HepG2 (cell line): ENCODE data around the gene GOLT1A. TPM values are rescaled to one million over a fixed set of nuclear protein-coding genes. Genes with fewer than 3 reads are reported as not detected.

ENCODE experiments used
- DNMT1 ChIP-seq: sonication (generic); formaldehyde crosslinking; IDR thresholded peaks from 2 replicates; pipeline ENCODE4 v1.5.1; 2020; ENCODE audit warnings: mild to moderate bottlenecking, missing genetic modification reagents
- ELF1 ChIP-seq: sonication (generic); formaldehyde crosslinking; IDR thresholded peaks from 2 replicates; pipeline ENCODE4 v1.4.0; 2020; ENCODE audit warnings: missing genetic modification reagents
- GLMP ChIP-seq: sonication (generic); formaldehyde crosslinking; IDR thresholded peaks from 2 replicates; pipeline ENCODE4 v1.9.0; 2021; ENCODE audit warnings: missing genetic modification reagents, mild to moderate bottlenecking, borderline replicate concordance
- HES4 ChIP-seq: sonication (generic); formaldehyde crosslinking; IDR thresholded peaks from 2 replicates; pipeline ENCODE4 v1.9.0; 2021; ENCODE audit warnings: mild to moderate bottlenecking, missing genetic modification reagents, borderline replicate concordance
- HNRNPUL1 ChIP-seq: fragments of 200-400 bp; formaldehyde crosslinking; IDR thresholded peaks from 2 replicates; pipeline ENCODE4 v1.6.1; 2017; ENCODE audit warnings: low read depth, mild to moderate bottlenecking, low read length, moderate library complexity
- KLF15 ChIP-seq: sonication (generic); formaldehyde crosslinking; IDR thresholded peaks from 2 replicates; pipeline ENCODE4 v1.8.1; 2023; ENCODE audit warnings: borderline replicate concordance, mild to moderate bottlenecking, inconsistent platforms, missing genetic modification reagents, mixed read lengths
- MBNL3 ChIP-seq: fragments of 250-450 bp; sonication (Bioruptor Pico); conservative IDR thresholded peaks from 2 replicates; pipeline ENCODE4 v1.8.0; 2022; ENCODE audit warnings: mild to moderate bottlenecking, inconsistent platforms
- MEIS2 ChIP-seq: sonication (generic); formaldehyde crosslinking; IDR thresholded peaks from 2 replicates; pipeline ENCODE4 v1.9.0; 2021; ENCODE audit warnings: mild to moderate bottlenecking, missing genetic modification reagents
- MTA3 ChIP-seq: sonication (generic); formaldehyde crosslinking; IDR thresholded peaks from 2 replicates; pipeline ENCODE4 v1.4.0; 2020; ENCODE audit warnings: missing genetic modification reagents
- NAIF1 ChIP-seq: sonication (generic); formaldehyde crosslinking; IDR thresholded peaks from 2 replicates; pipeline ENCODE4 v1.5.0; 2020; ENCODE audit warnings: mild to moderate bottlenecking, missing genetic modification reagents, borderline replicate concordance
- NR2F2 ChIP-seq: IDR thresholded peaks from 2 replicates; pipeline ENCODE4 v1.6.1; 2012; ENCODE audit warnings: low read depth, inconsistent platforms, borderline replicate concordance
- RCOR2 ChIP-seq: IDR thresholded peaks from 2 replicates; pipeline ENCODE4 v1.6.1; 2016; ENCODE audit warnings: missing biosample characterization, missing genetic modification reagents
- RFX3 ChIP-seq: IDR thresholded peaks from 2 replicates; pipeline ENCODE4 v1.6.1; 2016; ENCODE audit warnings: missing biosample characterization, missing genetic modification reagents
- RXRB ChIP-seq: IDR thresholded peaks from 2 replicates; pipeline ENCODE4 v1.6.1; 2016; ENCODE audit warnings: borderline replicate concordance, missing genetic modification reagents, missing compliant biosample characterization
- SIX4 ChIP-seq: sonication (generic); formaldehyde crosslinking; IDR thresholded peaks from 2 replicates; pipeline ENCODE4 v1.4.0; 2020; ENCODE audit warnings: missing genetic modification reagents
- SOX5 ChIP-seq: IDR thresholded peaks from 2 replicates; pipeline ENCODE4 v1.6.1; 2016; ENCODE audit warnings: borderline replicate concordance
- USF2 ChIP-seq, 2 experiments: sonication (generic) in 1 of 2; formaldehyde crosslinking in 1 of 2; IDR thresholded peaks; 2 replicates each; pipeline versions ENCODE4 v1.5.1 to v1.6.1; 2011 to 2020; ENCODE audit warnings: borderline replicate concordance in 1 of 2, low read depth in 1 of 2, low read length in 1 of 2, mild to moderate bottlenecking in 1 of 2, missing genetic modification reagents in 1 of 2, moderate library complexity in 1 of 2
- ZBTB39 ChIP-seq: sonication (generic); formaldehyde crosslinking; IDR thresholded peaks from 2 replicates; pipeline ENCODE4 v1.5.0; 2020; ENCODE audit warnings: missing genetic modification reagents
- ZFP36 ChIP-seq: fragments of 150-350 bp; IDR thresholded peaks from 2 replicates; pipeline ENCODE4 v1.6.1; 2018; ENCODE audit warnings: borderline replicate concordance, low read length, low read depth; ENCODE audit not compliant: partially characterized antibody
- ZFP90 ChIP-seq: sonication (generic); formaldehyde crosslinking; IDR thresholded peaks from 2 replicates; pipeline ENCODE4 v1.8.0; 2022; ENCODE audit warnings: missing genetic modification reagents, mild to moderate bottlenecking, inconsistent platforms, borderline replicate concordance
- ZNF354B ChIP-seq: sonication (generic); formaldehyde crosslinking; IDR thresholded peaks from 2 replicates; pipeline ENCODE4 v1.8.0; 2022; ENCODE audit warnings: mild to moderate bottlenecking, missing genetic modification reagents
- ZUFSP ChIP-seq: sonication (generic); formaldehyde crosslinking; IDR thresholded peaks from 2 replicates; pipeline ENCODE4 v1.9.0; 2021; ENCODE audit warnings: missing genetic modification reagents, mild to moderate bottlenecking, borderline replicate concordance
- polyA plus RNA-seq, 8 experiments: library from polyadenylated mRNA; depleted of rRNA in 3 of 8; stranded (reverse) in 7 of 8; unstranded in 1 of 8; fragments of >200 nt; fragmentation: Illumina TruSeq in 4 of 8; extraction: Trizol in 4 of 8; gene quantifications; 2 replicates each; pipeline versions ENCODE4 v1.2.1 to v1.2.3, GENCODE V29; 2011 to 2016; ENCODE audit warnings: low read depth in 4 of 8, missing spikeins in 1 of 8, mixed read lengths in 1 of 8; ENCODE audit not compliant: insufficient read depth in 1 of 8
- total RNA-seq, 5 experiments: library from RNA; depleted of rRNA; stranded (reverse); fragments of >200 nt; fragmentation: Illumina TruSeq; extraction: Trizol; gene quantifications; 2 replicates each; pipeline ENCODE4 v1.2.3, GENCODE V29; 2016; ENCODE audit warnings: low read depth in 1 of 5

The GOLT1A gene
- total and polyA plus RNA-seq, 2 of the 13 experiments (the other 11 are each of a cell fraction or from before 2014, with no cell fraction given), result 25.8 to 28.0 TPM

GRCh38 chr1:204254031-204254661, 40.4 kb upstream of the GOLT1A start (continued):
- TF ChIP-seq ELF1 (CRISPR knock-in tag), result peak; percentile 79
- no peak for TF ChIP-seq ZFP36
- TF ChIP-seq MBNL3 (CRISPR knock-in tag), result no peak
- TF ChIP-seq RFX3, result no peak
- no peak for TF ChIP-seq GLMP (CRISPR knock-in tag)
- peak; percentile 63; the same call in 1 of the 2 replicates for TF ChIP-seq RXRB (CRISPR knock-in tag)
- TF ChIP-seq SIX4 (CRISPR knock-in tag), result no peak
- TF ChIP-seq HES4 (CRISPR knock-in tag), result peak; percentile 88
- TF ChIP-seq HNRNPUL1, result no peak
- peak; percentile 83 for TF ChIP-seq SOX5 (CRISPR knock-in tag)
- TF ChIP-seq ZFP90 (CRISPR knock-in tag), result peak; percentile 52; the same call in 1 of the 2 replicates
- TF ChIP-seq ZBTB39, result peak; percentile 71
- TF ChIP-seq NR2F2, result no peak
- no peak for TF ChIP-seq KLF15 (CRISPR knock-in tag)
- TF ChIP-seq MEIS2 (CRISPR knock-in tag), result 0 out of 2 replicates have a peak, but pooled peaks have one; percentile 70
- TF ChIP-seq ZNF354B (CRISPR knock-in tag), result no peak
- peak; percentile 90 for TF ChIP-seq RCOR2
- TF ChIP-seq USF2 (IDR thresholded peaks at IDR 0.05; ENCODE audit: low read depth, low read length), result peak; percentile 82
- peak; percentile 91; the same call in 1 of the 2 replicates for TF ChIP-seq USF2 (CRISPR knock-in tag; IDR thresholded peaks at IDR 0.05; ENCODE audit: borderline replicate concordance)
- TF ChIP-seq MTA3 (CRISPR knock-in tag), result no peak
- no peak for TF ChIP-seq DNMT1 (CRISPR knock-in tag)
- no peak for TF ChIP-seq ZUFSP
- TF ChIP-seq NAIF1 (CRISPR knock-in tag), result no peak
